Panc1 (cell line): ENCODE data around the gene BNIP2.

Experiments used
- POLR2AphosphoS5 ChIP-seq: IDR thresholded peaks from 2 replicates; pipeline ENCODE4 v1.6.1; 2012; ENCODE audit warnings: mild to moderate bottlenecking, low read depth, low read length, moderate library complexity
- SIN3A ChIP-seq: IDR thresholded peaks from 2 replicates; pipeline ENCODE4 v1.6.1; 2012; ENCODE audit warnings: low read depth, mild to moderate bottlenecking, low read length, moderate library complexity, borderline replicate concordance; ENCODE audit not compliant: insufficient read depth
- TF ChIP-seq, protein P1 (sequence below): fragments of 450-650 bp; IDR thresholded peaks from 2 replicates; pipeline ENCODE4 v1.5.1; 2017; ENCODE audit warnings: mild to moderate bottlenecking
- TF ChIP-seq, protein P2 (sequence below), 2 experiments: IDR thresholded peaks; 2 replicates each; pipeline ENCODE4 v1.6.1; 2011 to 2012; ENCODE audit warnings: low read depth in 2 of 2, control low read depth in 1 of 2, low read length in 1 of 2, mild to moderate bottlenecking in 1 of 2, moderate library complexity in 1 of 2; ENCODE audit not compliant: insufficient read depth in 1 of 2

DNA sequence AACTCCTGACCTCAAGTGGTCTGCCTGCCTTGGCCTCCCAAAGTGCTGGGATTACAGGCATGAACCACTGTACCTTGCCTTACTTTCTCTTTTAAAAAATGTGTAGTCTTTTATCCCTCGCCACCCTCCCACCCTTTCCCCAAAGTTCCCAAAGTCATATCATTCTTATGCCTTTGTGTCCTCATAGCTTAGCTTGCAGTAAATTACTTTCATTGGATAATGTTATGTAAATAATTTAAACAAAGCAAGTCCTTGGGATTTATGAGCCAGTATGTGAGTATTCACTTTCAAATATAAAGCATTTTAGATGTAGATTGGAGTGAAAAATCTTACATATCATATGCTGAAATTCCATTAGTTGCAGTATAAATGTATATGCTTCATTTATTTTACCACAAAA, 42.8 kb downstream of the BNIP2 start:
- TF ChIP-seq, protein P1, sequence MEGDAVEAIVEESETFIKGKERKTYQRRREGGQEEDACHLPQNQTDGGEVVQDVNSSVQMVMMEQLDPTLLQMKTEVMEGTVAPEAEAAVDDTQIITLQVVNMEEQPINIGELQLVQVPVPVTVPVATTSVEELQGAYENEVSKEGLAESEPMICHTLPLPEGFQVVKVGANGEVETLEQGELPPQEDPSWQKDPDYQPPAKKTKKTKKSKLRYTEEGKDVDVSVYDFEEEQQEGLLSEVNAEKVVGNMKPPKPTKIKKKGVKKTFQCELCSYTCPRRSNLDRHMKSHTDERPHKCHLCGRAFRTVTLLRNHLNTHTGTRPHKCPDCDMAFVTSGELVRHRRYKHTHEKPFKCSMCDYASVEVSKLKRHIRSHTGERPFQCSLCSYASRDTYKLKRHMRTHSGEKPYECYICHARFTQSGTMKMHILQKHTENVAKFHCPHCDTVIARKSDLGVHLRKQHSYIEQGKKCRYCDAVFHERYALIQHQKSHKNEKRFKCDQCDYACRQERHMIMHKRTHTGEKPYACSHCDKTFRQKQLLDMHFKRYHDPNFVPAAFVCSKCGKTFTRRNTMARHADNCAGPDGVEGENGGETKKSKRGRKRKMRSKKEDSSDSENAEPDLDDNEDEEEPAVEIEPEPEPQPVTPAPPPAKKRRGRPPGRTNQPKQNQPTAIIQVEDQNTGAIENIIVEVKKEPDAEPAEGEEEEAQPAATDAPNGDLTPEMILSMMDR, result no peak
- TF ChIP-seq, protein P2, sequence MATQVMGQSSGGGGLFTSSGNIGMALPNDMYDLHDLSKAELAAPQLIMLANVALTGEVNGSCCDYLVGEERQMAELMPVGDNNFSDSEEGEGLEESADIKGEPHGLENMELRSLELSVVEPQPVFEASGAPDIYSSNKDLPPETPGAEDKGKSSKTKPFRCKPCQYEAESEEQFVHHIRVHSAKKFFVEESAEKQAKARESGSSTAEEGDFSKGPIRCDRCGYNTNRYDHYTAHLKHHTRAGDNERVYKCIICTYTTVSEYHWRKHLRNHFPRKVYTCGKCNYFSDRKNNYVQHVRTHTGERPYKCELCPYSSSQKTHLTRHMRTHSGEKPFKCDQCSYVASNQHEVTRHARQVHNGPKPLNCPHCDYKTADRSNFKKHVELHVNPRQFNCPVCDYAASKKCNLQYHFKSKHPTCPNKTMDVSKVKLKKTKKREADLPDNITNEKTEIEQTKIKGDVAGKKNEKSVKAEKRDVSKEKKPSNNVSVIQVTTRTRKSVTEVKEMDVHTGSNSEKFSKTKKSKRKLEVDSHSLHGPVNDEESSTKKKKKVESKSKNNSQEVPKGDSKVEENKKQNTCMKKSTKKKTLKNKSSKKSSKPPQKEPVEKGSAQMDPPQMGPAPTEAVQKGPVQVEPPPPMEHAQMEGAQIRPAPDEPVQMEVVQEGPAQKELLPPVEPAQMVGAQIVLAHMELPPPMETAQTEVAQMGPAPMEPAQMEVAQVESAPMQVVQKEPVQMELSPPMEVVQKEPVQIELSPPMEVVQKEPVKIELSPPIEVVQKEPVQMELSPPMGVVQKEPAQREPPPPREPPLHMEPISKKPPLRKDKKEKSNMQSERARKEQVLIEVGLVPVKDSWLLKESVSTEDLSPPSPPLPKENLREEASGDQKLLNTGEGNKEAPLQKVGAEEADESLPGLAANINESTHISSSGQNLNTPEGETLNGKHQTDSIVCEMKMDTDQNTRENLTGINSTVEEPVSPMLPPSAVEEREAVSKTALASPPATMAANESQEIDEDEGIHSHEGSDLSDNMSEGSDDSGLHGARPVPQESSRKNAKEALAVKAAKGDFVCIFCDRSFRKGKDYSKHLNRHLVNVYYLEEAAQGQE (IDR thresholded peaks at IDR 0.05; ENCODE audit: insufficient read depth in 1 of 2, low read depth in 2 of 2, low read length in 1 of 2), result no peak
- TF ChIP-seq SIN3A, result no peak
- TF ChIP-seq POLR2AphosphoS5, result no peak
